Bronchial epithelial cell (primary cell): ENCODE data around the gene FNDC3B. TPM values are rescaled to one million over a fixed set of nuclear protein-coding genes. Genes with fewer than 3 reads are reported as not detected.

ENCODE experiments used
- DNase-seq: peaks from one replicate; pipeline ENCODE4 v3.0.0-alpha.2; 2010; ENCODE audit warnings: low read depth
- FAIRE-seq: peaks from 2 replicates; lab custom pipeline; 2011; peaks lifted over from hg19 to GRCh38; lab: Jason Lieb, UNC
- H3K27me3 ChIP-seq: 2 replicates; pipeline ENCODE4 v1.5.1; 2011; ENCODE audit warnings: low read length; ENCODE audit not compliant: control insufficient read depth, insufficient read depth
- H3K36me3 ChIP-seq: 2 replicates; pipeline ENCODE4 v1.5.1; 2011; ENCODE audit warnings: low read length; ENCODE audit not compliant: control insufficient read depth, insufficient read depth
- H3K4me3 ChIP-seq: 2 replicates; pipeline ENCODE4 v1.5.1; 2011; ENCODE audit warnings: mild to moderate bottlenecking, low read depth, low read length, control low read depth
- total RNA-seq: library from RNA; depleted of rRNA; stranded (reverse); fragments of >200 nt; gene quantifications from 2 replicates; pipeline ENCODE4 v1.2.1, GENCODE V29; 2014
- TF ChIP-seq, protein P1 (sequence below): IDR thresholded peaks from 2 replicates; pipeline ENCODE4 v1.5.1; 2011; ENCODE audit warnings: mild to moderate bottlenecking, moderate library complexity, low read length, control low read depth, inconsistent platforms; ENCODE audit not compliant: insufficient read depth, severe bottlenecking

FNDC3B gene
- total RNA-seq, 1 donor from 2014 or later, result 39.2 TPM

DNA sequence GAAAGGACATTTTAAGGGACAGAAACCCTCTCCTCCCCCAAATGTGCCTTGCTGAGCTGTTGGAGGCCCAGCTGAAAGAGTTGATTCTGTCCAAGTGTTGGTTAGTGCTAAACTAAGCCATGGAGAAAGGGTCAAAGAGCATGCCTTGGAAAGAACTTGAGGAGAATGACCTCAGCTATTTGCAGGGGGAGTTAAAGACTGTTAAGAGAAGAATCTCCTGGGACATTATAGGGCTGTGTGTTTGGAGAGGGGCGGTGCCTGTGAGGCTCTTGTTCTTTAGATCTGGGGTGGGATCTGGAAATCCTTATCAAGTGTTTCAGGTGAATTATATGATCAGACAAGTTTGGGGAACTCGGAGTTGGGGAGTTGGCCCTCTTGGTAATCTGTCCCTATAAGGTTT is 13.0 kb downstream of the FNDC3B start:
- FAIRE-seq (no peak), DNase-seq (no peak)
- no peaks in the 10 kb centered on the region for H3K27me3 ChIP-seq
- TF ChIP-seq, protein P1, sequence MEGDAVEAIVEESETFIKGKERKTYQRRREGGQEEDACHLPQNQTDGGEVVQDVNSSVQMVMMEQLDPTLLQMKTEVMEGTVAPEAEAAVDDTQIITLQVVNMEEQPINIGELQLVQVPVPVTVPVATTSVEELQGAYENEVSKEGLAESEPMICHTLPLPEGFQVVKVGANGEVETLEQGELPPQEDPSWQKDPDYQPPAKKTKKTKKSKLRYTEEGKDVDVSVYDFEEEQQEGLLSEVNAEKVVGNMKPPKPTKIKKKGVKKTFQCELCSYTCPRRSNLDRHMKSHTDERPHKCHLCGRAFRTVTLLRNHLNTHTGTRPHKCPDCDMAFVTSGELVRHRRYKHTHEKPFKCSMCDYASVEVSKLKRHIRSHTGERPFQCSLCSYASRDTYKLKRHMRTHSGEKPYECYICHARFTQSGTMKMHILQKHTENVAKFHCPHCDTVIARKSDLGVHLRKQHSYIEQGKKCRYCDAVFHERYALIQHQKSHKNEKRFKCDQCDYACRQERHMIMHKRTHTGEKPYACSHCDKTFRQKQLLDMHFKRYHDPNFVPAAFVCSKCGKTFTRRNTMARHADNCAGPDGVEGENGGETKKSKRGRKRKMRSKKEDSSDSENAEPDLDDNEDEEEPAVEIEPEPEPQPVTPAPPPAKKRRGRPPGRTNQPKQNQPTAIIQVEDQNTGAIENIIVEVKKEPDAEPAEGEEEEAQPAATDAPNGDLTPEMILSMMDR, result no peak
- H3K36me3 ChIP-seq, result peaks cover 6% of the 10 kb centered on the region
- no peak overlapping the region for H3K4me3 ChIP-seq

DNA sequence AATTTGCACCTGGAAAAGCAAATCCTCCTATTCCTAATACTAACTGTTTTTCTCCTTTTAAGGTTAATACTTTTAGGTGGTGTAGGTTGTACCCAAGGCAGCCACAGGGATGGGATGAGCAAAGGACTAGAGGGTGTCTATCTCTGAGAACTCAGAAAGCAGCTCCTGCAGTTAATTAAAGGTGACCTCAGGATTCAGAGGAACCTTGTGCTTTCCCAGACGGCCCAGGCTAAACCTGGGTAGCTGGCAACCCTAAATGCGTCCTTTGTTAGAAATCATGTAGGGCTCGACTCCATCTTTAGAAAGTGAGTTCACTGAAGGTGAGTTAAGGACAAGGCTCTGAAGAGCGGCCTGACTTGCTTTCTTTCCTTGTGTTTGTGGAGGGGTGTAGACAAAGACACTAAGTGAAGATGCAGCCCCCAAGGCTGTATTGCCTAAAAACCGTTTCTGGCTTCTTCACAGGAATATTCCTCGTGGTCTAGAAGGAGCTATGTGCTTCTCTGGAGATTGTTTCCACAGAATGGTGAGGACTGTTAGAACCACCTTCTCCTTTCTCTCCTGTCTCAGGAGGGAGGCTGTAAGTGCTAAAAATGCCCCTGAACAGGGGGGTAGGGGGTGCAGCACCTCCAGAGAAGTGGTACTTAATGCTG is 14.9 kb downstream of the FNDC3B start:
- Histone ChIP-seq H3K36me3 (peaks cover 6% of the 10 kb centered on the region), H3K4me3 (no peak overlapping the region), H3K27me3 (no peaks in the 10 kb centered on the region)
- DNase-seq (no peak), FAIRE-seq (no peak)
- TF ChIP-seq, protein P1, result no peak

DNA sequence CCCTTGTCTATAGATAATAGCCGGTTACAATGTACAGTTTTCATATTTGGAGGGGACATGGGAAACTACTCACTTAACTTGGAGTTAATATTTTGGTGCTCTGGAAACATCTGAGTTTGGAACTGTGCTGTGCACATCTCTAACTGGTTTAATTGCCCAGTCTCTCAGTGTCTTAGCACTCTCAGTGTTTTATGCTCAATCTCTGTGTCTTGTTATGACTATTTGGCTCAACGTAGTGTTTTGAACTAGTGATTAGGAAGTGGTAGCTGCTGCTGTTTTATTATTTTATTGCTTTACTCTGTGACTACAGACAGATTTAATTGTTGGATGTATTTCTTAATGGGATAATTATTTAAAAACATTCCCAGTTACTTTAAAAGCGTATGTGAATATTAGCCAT is 17.0 kb downstream of the FNDC3B start:
- TF ChIP-seq, protein P1, result no peak
- H3K4me3 ChIP-seq, result no peak overlapping the region
- DNase-seq, result no peak
- H3K27me3 ChIP-seq, result no peaks in the 10 kb centered on the region
- H3K36me3 ChIP-seq, result peaks cover 4% of the 10 kb centered on the region
- no peak for FAIRE-seq

DNA sequence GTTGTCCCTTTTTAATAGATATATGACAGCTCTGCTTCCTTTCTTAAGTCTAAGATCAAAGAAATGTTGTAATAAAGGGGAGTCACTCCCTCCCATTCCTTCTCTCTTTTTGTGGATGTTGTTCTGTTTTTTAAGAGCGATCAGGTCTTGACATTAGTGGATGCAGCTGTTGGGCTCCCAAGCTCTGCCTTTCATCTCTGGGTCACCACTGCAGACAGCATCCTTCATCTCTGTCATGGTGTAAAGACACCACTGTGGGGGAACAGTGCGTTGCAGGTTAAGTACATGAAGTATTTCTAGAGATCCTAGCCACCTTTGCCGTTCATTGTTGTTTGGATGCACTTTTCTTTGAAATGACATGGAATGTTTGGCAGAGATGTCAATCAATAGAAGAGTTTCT is 17.7 kb downstream of the FNDC3B start:
- Histone ChIP-seq H3K4me3 (no peak overlapping the region), H3K27me3 (no peaks in the 10 kb centered on the region), H3K36me3 (peaks cover 3% of the 10 kb centered on the region)
- TF ChIP-seq, protein P1, result no peak
- no peak for DNase-seq
- no peak for FAIRE-seq

DNA sequence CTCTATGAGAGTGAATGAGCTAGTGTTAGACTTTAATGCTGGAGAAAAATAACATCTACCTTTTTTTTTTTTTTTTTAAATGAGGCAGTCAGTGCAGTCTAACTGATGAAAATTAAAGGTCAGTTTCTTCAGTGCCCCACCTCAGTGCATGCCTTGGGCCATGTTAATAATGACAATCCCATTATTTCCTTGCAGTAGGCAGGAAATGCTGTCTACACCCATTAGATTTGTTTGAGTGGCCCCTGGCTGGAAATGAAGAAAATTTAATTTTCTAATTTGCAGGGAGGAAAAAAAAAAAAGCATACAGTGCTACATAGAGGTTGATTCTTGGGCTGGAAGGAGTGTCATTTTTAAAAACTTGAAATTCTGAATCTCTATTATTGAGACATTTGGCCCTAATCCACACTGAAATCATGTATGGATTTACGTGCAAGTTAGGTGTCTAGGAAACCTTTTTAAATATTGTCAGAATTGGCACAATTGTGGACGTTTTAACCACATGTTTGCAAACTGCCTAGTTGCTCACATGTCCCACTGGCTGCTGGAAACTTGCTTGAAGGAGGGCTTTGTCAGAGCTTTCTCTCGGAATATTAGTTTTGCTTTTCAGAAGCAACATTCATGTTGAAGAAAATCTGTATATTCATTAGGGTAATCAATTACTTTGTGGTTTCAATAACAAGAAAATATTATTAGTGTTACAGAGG is 18.4 kb downstream of the FNDC3B start:
- DNase-seq, result no peak
- Histone ChIP-seq H3K27me3 (no peaks in the 10 kb centered on the region), H3K4me3 (no peak overlapping the region), H3K36me3 (no peaks in the 10 kb centered on the region)
- no peak for FAIRE-seq
- TF ChIP-seq, protein P1, result no peak
